OCI-LY1 (cell line): ENCODE measurements around the gene HNRNPA3.
A peak's percentile ranks its signal among the peaks of the same experiment; 100 is the strongest.

Experiments
- H2AFZ ChIP-seq: fragments of 200-600 bp; sonication (generic), shearing (Covaris generic); 2 replicates; pipeline ENCODE4 v1.6.0; 2014; ENCODE audit warnings: antibody characterized with exemption, mild to moderate bottlenecking, low read length
- H3F3A ChIP-seq: fragments of 200-600 bp; sonication (generic), shearing (Covaris generic); 2 replicates; pipeline ENCODE4 v1.6.0; 2014; ENCODE audit warnings: mild to moderate bottlenecking, antibody characterized with exemption, low read length, moderate library complexity; ENCODE audit not compliant: insufficient read depth
- H3K27ac ChIP-seq: fragments of 200-600 bp; sonication (generic); 2 replicates; pipeline ENCODE4 v1.5.1; 2014; ENCODE audit warnings: low read length, mixed run types, mild to moderate bottlenecking, low read depth; ENCODE audit not compliant: poor library complexity, severe bottlenecking
- H3K27me3 ChIP-seq: fragments of 200-600 bp; sonication (generic); 2 replicates; pipeline ENCODE4 v1.6.0; 2014; ENCODE audit warnings: antibody characterized with exemption, mild to moderate bottlenecking, low read length, moderate library complexity; ENCODE audit not compliant: insufficient read depth
- H3K36me3 ChIP-seq: fragments of 200-600 bp; sonication (generic); 2 replicates; pipeline ENCODE4 v1.6.1; 2014; ENCODE audit warnings: mild to moderate bottlenecking, antibody characterized with exemption, low read length, moderate library complexity, mixed read lengths; ENCODE audit not compliant: insufficient read depth
- H3K4me1 ChIP-seq: fragments of 200-600 bp; sonication (generic); 2 replicates; pipeline ENCODE4 v1.5.1; 2014; ENCODE audit warnings: mild to moderate bottlenecking, low read length, moderate library complexity; ENCODE audit not compliant: insufficient read depth, severe bottlenecking
- H3K4me2 ChIP-seq: fragments of 200-600 bp; sonication (generic), shearing (Covaris generic); 2 replicates; pipeline ENCODE4 v1.6.1; 2014; ENCODE audit warnings: low read length
- H3K4me3 ChIP-seq: fragments of 200-600 bp; sonication (generic); 2 replicates; pipeline ENCODE4 v1.5.1; 2014; ENCODE audit warnings: low read length, low read depth, mild to moderate bottlenecking, mixed read lengths; ENCODE audit not compliant: poor library complexity, severe bottlenecking
- H3K79me2 ChIP-seq: fragments of 200-600 bp; shearing (Covaris generic); 2 replicates; pipeline ENCODE4 v1.6.1; 2016; ENCODE audit warnings: mixed run types, low read length, mixed read lengths; ENCODE audit not compliant: insufficient read depth
- H3K9ac ChIP-seq: fragments of 200-600 bp; sonication (generic), shearing (Covaris generic); 2 replicates; pipeline ENCODE4 v1.6.1; 2014; ENCODE audit warnings: mild to moderate bottlenecking, low read length, mixed read lengths
- H3K9me2 ChIP-seq: fragments of 200-600 bp; sonication (generic), shearing (Covaris generic); 2 replicates; pipeline ENCODE4 v1.6.1; 2014; ENCODE audit warnings: low read depth, mild to moderate bottlenecking, low read length, mixed read lengths
- H3K9me3 ChIP-seq: fragments of 200-600 bp; shearing (Covaris generic); 2 replicates; pipeline ENCODE4 v1.6.1; 2014; ENCODE audit warnings: low read length, mixed read lengths
- H4K20me1 ChIP-seq: fragments of 200-600 bp; sonication (generic), shearing (Covaris generic); 2 replicates; pipeline ENCODE4 v1.6.0; 2016; ENCODE audit warnings: mild to moderate bottlenecking, low read length; ENCODE audit not compliant: insufficient read depth
- EZH2 ChIP-seq: fragments of 200-600 bp; sonication (generic), shearing (Covaris generic); IDR thresholded peaks from 2 replicates; pipeline ENCODE4 v1.8.0; 2017; ENCODE audit warnings: borderline replicate concordance, mixed run types, mild to moderate bottlenecking, antibody characterized with exemption, low read length, moderate library complexity, mixed read lengths
- TF ChIP-seq, protein P1 (sequence below): fragments of 200-600 bp; sonication (generic), shearing (Covaris generic); IDR thresholded peaks from 2 replicates; pipeline ENCODE4 v1.5.1; 2017; ENCODE audit warnings: mild to moderate bottlenecking, antibody characterized with exemption, low read length, moderate library complexity, mixed read lengths

Gene HNRNPA3

DNA sequence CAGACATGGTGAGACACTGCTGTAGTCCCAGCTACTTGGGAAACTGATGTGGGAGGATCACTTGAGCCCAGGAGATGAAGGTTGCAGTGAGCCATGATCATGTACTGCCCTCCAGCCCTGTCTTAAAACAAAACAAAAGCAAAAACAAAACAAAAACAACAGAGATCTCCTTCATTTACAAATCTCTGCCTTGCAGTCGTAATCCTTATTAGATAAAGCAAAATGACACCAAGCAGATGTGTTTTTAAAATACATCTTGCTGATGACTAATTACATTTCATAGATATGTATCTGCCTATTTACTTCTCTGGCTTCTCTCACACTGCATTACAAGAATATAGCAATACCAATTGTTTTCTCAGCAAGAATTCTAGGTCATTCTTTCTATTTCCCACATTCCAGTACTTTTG lies 29.1 kb downstream of the HNRNPA3 start:
- no peak overlapping the region; the same call in 1 of the 2 replicates for H3K9ac ChIP-seq
- 0 out of 2 replicates have a peak overlapping the region, but pooled peaks have one; percentile 31 for H3K4me2 ChIP-seq
- no peaks in the 10 kb centered on the region for H3F3A ChIP-seq
- H3K4me1 ChIP-seq: peaks cover 49% of the 10 kb centered on the region
- TF ChIP-seq EZH2: no peak
- TF ChIP-seq, protein P1, sequence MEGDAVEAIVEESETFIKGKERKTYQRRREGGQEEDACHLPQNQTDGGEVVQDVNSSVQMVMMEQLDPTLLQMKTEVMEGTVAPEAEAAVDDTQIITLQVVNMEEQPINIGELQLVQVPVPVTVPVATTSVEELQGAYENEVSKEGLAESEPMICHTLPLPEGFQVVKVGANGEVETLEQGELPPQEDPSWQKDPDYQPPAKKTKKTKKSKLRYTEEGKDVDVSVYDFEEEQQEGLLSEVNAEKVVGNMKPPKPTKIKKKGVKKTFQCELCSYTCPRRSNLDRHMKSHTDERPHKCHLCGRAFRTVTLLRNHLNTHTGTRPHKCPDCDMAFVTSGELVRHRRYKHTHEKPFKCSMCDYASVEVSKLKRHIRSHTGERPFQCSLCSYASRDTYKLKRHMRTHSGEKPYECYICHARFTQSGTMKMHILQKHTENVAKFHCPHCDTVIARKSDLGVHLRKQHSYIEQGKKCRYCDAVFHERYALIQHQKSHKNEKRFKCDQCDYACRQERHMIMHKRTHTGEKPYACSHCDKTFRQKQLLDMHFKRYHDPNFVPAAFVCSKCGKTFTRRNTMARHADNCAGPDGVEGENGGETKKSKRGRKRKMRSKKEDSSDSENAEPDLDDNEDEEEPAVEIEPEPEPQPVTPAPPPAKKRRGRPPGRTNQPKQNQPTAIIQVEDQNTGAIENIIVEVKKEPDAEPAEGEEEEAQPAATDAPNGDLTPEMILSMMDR: no peak
- peaks cover 24% of the 10 kb centered on the region; the same call in 1 of the 2 replicates for H3K36me3 ChIP-seq
- H4K20me1 ChIP-seq: no peaks in the 10 kb centered on the region
- H3K27me3 ChIP-seq: no peaks in the 10 kb centered on the region
- peaks cover 98% of the 10 kb centered on the region for H3K79me2 ChIP-seq
- peak overlapping the region; percentile 34 for H3K27ac ChIP-seq
- H3K9me3 ChIP-seq: no peaks in the 10 kb centered on the region
- no peak overlapping the region for H3K4me3 ChIP-seq
- no peak overlapping the region for H2AFZ ChIP-seq
- no peaks in the 10 kb centered on the region for H3K9me2 ChIP-seq

DNA sequence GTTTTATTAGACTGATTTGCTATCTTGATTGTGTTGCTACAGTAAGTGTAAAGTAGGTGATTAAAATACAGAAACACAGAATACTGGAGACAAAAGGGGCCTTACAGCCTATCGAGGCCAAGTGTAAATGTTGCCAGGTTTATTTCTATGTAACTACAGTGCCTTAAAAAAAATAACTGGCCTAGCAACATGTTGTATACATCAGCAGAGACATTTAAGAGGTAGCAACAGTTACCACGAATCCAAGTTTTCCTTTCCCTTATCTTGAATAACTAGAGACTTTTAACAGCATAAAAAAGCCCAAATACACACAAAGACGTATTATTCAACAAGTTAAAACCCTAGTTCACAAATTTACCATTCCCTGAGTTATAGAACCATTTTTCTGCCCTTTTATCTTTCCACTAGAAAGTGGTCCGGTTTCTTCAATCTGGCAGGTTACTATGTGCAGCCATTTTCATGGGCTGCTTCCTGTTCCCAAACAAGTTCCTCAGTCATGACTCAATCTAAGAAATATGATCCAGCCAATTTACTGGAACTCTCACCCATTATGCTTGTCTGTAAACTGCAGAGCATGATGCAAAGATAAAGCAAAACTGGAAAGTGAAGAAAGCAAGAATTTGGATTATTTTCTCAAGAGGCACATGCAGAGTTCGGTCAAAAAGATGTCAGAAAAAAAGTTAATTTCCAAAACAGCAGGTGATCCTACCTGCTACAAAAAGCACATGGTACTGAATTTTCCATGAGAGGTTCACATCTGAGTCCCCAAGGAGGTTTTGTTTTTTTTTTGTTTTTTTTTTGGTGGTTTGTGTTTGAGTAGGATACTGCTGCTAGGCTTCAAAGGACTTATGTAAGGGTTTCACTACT lies 29.8 kb downstream of the HNRNPA3 start:
- H3K9me2 ChIP-seq: no peaks in the 10 kb centered on the region
- H3K4me1 ChIP-seq: peaks cover 49% of the 10 kb centered on the region
- H3K27ac ChIP-seq: peak overlapping the region; percentile 34
- H3K4me2 ChIP-seq: peak overlapping the region; percentile 31; the same call in 1 of the 2 replicates
- no peaks in the 10 kb centered on the region for H4K20me1 ChIP-seq
- no peaks in the 10 kb centered on the region for H3F3A ChIP-seq
- H3K9ac ChIP-seq: peak overlapping the region; percentile 16; the same call in 1 of the 2 replicates
- no peak overlapping the region for H2AFZ ChIP-seq
- peaks cover 19% of the 10 kb centered on the region; the same call in 1 of the 2 replicates for H3K36me3 ChIP-seq
- H3K4me3 ChIP-seq: no peak overlapping the region
- peaks cover 98% of the 10 kb centered on the region for H3K79me2 ChIP-seq
- TF ChIP-seq, protein P1: no peak
- no peak for TF ChIP-seq EZH2
- H3K9me3 ChIP-seq: no peaks in the 10 kb centered on the region
- no peaks in the 10 kb centered on the region for H3K27me3 ChIP-seq

DNA sequence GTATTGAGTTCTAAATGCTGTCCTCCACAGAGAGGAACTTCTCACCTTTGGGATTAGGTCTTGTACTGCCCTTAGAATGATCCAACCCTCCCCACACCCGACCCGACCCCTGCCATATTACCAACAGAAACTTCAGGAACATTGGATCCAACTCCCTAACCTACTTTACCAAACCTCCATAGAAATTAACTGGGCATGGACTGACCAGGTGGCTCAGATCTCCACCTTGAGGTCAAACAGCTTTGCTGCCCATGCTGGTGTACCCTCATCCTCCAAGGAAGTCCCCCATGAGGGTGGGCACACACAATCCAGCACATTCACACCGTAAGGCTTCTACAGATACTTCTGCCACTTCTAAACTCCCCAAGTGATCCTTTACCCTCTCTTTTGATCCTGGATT lies 30.5 kb downstream of the HNRNPA3 start:
- Histone ChIP-seq H3K9me3 (no peaks in the 10 kb centered on the region), H3K27ac (peak overlapping the region; percentile 34), H3K27me3 (no peaks in the 10 kb centered on the region), H3K4me3 (no peak overlapping the region), H3K9me2 (no peaks in the 10 kb centered on the region), H3K4me1 (peaks cover 49% of the 10 kb centered on the region), H3K79me2 (peaks cover 99% of the 10 kb centered on the region), H3K4me2 (peak overlapping the region; percentile 31; the same call in 1 of the 2 replicates), H3K36me3 (peaks cover 22% of the 10 kb centered on the region; the same call in 1 of the 2 replicates), H3F3A (no peaks in the 10 kb centered on the region), H3K9ac (no peak overlapping the region; the same call in 1 of the 2 replicates), H4K20me1 (no peaks in the 10 kb centered on the region), H2AFZ (no peak overlapping the region)
- TF ChIP-seq EZH2: no peak
- TF ChIP-seq, protein P1: no peak
